Left kidney (tissue), 2 donors: ENCODE measurements around the gene TMEM63B. TPM values are rescaled to one million over a fixed set of nuclear protein-coding genes. Genes with fewer than 3 reads are reported as not detected.
A peak's percentile ranks its signal among the peaks of the same experiment; 100 is the strongest.

Experiments used
- DNase-seq: peaks from one replicate; pipeline ENCODE4 v3.0.0-alpha.2; 2013
- polyA plus RNA-seq: library from polyadenylated mRNA; unstranded; fragments of 120-200 nt; gene quantifications from one replicate; pipeline ENCODE4 v1.2.1, GENCODE V29; 2013; ENCODE audit not compliant: insufficient read length

TMEM63B gene
- polyA plus RNA-seq, 1 donor = 34.8 TPM

- no peak for DNase-seq
These were observed 9.8 kb upstream of the TMEM63B start for GRCh38 chr6:44117397-44118128.

DNA sequence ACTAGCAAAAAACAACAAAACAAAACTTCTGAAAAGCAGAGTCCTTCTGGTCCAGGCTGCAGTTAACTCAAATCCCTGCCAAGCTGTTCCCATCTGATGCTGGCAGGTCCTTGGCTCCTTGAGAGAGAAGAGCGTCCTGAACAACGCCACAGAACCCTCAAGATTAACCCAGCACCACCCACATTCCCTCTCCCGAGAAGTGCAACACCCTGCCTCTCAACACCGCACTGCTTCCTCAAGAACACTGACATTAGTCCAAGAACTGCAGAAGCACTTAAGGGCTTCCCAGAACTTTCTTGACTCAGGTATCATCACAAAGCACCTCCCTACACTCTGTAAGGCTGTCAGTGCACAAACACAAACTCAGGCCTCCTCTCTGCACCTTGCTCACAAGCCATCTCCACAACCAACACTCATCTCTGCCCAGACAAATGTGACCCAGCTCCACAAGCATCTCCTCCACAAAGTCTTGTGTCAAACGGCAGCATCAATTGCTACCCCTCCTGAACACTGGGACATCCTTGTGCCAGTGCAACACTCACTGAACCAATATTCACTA is 7.6 kb upstream of the TMEM63B start:
- no peak for DNase-seq

GRCh38 chr6:44120692-44121443 is 6.5 kb upstream of the TMEM63B start:
- DNase-seq = no peak

DNA sequence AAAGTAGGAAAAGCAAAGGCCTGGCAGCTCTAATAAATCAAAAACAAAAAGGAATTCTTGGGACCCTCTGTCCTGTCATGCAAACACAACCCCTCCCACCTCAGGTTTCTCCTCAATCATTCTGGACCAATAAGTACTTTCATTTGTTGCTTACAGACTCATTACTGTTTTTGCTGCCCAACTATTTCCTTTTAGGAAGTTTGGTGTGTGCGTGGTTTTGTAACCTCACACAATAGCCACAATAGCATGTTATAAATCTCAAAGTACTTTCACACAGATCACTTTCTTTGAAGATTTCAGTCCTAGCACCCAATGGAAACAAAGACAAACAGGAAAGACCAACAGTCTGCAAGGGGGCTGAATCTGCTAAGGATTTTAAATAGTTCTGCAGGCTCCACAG is 4.6 kb upstream of the TMEM63B start:
- DNase-seq = no peak

GRCh38 chr6:44123544-44123943 is 3.8 kb upstream of the TMEM63B start:
- DNase-seq = no peak

- peak; percentile 66 for DNase-seq
These were observed 819 bp upstream of the TMEM63B start for GRCh38 chr6:44126320-44127149.

DNA sequence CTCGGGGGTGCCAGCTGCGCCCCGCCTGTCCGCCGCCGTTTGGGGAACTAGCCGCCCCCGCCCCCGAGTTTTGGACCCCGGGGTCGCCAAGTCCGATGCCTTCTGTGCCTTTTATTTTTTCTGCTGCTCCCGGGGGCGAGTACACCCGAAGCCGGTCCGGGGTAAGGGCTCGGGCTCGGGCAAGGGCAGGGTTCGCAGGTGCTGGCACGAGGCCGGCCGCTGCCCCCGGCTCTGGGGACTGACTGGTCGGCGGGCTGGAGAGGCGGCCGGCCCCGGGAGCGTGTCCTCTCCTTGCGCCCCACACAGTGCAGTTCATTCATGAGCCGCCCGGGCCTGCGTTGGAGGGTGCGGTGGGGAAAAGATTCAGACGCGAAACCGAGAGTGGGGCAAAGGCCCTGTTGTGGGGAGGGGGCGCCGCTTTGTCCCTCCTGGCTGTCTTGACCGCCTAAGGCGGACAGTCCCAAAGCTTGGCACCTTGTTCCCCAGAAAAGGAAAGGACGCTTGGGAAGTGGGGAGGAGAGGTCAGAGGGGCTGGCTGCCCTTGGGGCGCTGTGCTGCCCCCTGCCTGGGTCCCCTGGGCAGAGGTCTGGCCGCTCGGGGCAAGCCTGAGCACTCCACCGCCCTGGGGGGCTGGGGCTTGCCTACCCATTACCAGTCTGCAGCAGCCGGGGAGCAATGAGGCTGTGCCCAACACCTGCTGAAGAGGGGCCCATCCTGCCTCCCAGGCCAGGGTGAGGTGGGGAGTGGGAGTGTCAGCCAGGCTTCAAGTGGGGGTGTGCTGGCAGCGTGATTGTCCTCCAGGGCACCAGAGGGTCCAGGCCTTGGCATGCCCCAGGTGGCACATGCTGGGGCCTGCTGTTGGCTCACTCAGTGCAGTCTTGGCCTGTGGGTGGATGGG is 915 bp downstream of the TMEM63B start:
- no peak for DNase-seq

GRCh38 chr6:44129841-44130322 is 2.5 kb downstream of the TMEM63B start:
- no peak for DNase-seq

GRCh38 chr6:44131892-44132291 is 4.5 kb downstream of the TMEM63B start:
- no peak for DNase-seq

- DNase-seq = no peak
These were observed 5.1 kb downstream of the TMEM63B start for GRCh38 chr6:44132476-44132875.

GRCh38 chr6:44133003-44133931 is 5.9 kb downstream of the TMEM63B start:
- DNase-seq = no peak

GRCh38 chr6:44133981-44134711 is 6.8 kb downstream of the TMEM63B start:
- DNase-seq = no peak

GRCh38 chr6:44135173-44135758 is 7.9 kb downstream of the TMEM63B start:
- no peak for DNase-seq

GRCh38 chr6:44135875-44136274 is 8.5 kb downstream of the TMEM63B start:
- DNase-seq = no peak

DNA sequence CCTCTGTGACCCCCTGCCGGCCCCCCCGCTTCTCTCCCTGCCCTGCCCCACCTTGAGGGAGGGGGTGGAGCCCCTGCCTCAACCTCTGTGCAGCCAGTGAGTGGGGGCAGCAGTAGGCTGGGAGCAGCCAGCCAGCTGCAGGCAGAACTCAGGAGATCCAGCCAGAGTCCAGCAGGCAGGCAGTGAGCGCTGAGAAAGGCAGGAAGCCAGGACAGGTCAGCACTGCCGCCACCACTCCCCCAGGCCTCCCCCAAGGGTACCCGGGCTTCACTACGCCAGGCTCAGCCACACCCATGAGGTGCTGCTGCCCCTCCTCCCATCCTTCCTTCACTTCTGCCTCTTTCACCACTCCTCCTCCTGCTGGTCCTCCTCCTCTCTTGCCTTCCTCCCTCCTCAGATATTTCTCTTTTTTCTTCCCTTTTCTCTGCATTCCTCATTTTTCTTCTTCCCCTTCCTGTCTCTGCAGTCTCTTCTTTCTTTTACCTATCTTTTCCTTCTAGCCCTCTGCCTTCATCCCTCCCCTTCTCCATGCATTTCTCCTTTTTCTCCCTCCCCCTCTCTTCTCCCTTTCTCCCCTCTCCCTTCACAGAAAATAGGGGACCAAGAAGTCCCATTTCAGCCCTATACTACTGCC is 11.5 kb downstream of the TMEM63B start:
- DNase-seq = no peak

- no peak for DNase-seq
These were observed 12.0 kb downstream of the TMEM63B start for GRCh38 chr6:44139351-44139743.

DNA sequence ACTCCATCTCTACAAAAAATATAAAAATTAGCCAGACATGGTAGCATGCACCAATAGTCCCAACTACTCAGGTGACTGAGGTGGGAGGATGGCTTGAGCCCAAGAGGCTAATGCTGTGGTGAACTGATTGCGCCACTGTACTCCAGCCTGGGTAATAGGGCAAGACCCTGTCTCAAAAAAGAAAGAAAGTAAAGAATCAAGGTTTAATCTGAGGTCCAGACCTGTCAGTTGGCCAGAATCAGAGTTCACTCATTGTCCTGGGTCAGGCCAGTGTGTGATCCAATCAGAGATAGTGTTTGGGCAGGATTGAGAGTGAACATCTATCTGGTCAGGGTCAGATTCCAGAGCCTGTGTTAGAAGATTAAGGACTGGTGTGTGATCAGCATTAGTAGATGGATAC is 15.5 kb downstream of the TMEM63B start:
- no peak for DNase-seq

- no peak for DNase-seq
These were observed 16.4 kb downstream of the TMEM63B start for GRCh38 chr6:44143731-44144130.
